Measurements from ENCODE around the gene OR5B17. TPM values are rescaled to one million over a fixed set of nuclear protein-coding genes. Genes with fewer than 3 reads are reported as not detected.
"Not testable (repeated sequence)": the region's sequence is repeated elsewhere in the genome, so short reads cannot be mapped to it uniquely, and the experiment has no call there.

Gene OR5B17
- polyA plus RNA-seq (2012; ENCODE audit: insufficient read depth, insufficient read length) = not detected

DNA sequence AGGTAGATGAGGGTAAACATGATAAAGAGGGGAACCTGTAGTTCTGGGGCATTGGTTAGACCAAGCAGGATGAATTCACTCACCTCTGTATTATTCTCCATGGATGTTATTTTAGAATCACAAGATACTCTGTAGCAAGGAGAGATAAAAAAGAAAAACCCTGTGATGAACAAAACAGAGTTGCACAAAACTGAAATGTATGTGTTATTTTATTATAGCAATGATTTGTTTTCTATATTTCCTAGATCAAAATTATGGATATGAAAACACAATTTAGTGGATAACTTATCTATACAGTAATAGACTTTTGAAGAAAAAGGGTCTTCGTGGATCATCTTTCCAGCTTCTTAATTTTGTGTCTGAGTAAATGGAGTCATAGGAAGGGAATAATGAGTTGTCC is at the start of gene OR5B17:
TSS of gene OR5B17 (minus strand) at position 101 of the 400 bp plus-strand sequence. CDS start at position 101, 0 bp downstream.
- H3K4me3 ChIP-seq (ENCODE audit: low read length) = no peak within 1 kb of the TSS
- no peak for DNase-seq (ENCODE audit: low read depth, low spot score)

DNA sequence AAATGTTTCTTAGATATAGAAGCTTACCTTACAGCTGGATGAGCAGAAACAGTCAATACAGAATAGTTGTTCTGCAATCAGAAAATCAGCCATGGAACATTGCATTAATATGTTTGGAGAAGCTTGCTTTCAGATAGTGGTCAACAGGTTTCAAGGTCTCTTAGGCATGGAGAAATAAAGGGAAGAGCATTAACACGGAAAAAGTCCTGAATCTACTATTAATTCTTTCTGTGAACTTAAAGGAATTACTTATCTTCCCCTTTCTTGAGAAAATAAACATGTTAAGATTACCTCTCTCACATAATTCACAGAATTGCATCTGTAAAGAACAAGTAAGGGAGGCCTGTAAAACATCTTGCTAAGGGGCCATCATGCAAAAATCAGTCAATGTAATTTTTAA is 47.9 kb upstream of the OR5B17 start, which contains the start of gene OR5B3:
TSS of gene OR5B3 (minus strand) at position 101 of the 400 bp plus-strand sequence. CDS start 3,465 bp downstream, outside the sequence.
- DNase-seq (ENCODE audit: low read depth, low spot score) = no peak

DNA sequence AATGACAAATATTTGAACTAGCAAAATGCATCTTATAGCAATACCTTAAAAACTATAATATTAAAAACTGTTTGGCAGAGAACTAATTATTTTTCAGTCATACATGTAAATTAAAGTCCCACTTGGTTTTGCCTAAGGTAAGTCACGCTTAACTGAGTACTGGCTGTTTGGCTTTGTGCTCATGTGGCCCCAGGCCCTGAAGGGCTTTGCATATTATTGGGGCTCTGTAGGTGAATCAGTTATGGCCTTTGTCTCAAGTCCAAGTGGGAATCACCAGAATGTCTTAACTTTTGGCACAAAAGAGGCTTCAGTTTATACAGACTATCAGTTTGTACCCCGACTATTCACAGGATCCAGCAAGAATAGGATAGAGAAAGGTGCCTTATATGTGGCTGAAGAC is 40.8 kb upstream of the OR5B17 start:
- not testable (repeated sequence) for H3K4me3 ChIP-seq (ENCODE audit: low read length); DNase-seq (ENCODE audit: low read depth, low spot score)

More for the DNA sequence above, 47.9 kb upstream of the OR5B17 start, which contains the start of gene OR5B3:
- H3K4me3 ChIP-seq (ENCODE audit: low read length) = no peak within 1 kb of the TSS

DNA sequence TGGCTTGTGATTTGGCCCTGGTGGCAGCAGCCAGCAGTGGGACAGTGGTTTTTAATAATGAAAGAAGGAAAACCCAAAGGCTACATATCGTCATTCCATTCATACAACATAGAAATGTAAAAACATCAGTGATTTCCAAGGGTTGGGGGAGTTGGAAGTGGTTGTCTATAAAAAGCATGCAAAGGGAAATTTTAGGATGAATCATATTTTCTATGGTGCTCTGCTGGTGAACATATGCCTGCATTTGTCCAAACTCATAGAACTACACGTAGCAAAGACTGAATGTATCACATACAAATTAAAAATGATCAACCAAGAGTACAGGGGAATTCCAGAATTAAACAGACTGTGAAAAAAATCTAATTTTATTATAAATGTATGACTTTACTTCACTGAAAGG is 36.7 kb upstream of the OR5B17 start:
- DNase-seq (ENCODE audit: low read depth, low spot score) = no peak
- H3K4me3 ChIP-seq (ENCODE audit: low read length) = no peak overlapping the region

DNA sequence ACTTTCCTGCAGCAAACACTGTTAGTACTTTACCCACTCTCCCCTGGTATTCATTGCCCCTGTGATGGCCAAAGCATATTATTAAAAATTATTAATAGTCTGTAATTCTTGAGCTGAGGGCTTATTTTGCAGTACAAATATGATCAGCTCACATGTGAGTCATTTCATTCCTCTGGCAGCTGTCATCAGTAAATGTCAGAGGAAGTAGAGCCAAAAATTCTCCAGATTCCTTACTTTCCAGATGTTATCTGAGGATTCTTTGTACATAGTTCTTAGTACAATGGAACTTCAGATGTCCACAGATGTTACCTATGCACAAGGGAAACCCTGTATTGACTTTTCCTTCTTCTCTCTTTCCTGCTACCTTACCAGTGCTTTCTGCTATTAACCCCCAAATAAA is 35.3 kb upstream of the OR5B17 start:
- DNase-seq (ENCODE audit: low read depth, low spot score) = no peak
- no peak overlapping the region for H3K4me3 ChIP-seq (ENCODE audit: low read length)

DNA sequence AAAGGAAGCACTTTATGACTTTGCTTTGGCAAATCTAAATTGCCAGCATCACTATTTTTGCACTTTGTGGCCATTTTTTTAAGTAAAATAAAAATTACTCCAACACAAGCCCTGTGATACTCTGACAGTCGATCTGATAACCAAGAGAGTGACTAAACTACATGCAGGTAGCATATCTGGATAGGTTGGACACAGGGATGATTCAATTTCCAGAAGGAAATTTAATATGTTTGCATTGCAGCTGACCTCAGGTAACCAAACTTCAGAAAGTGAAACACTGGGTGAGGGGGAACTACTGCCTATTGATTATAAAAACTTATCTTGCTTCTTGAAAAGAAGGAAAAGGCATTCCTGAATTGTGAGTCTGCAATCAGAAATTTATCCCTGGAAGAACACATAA is 33.9 kb upstream of the OR5B17 start:
- H3K4me3 ChIP-seq (ENCODE audit: low read length) = no peak overlapping the region
- DNase-seq (ENCODE audit: low read depth, low spot score) = no peak

DNA sequence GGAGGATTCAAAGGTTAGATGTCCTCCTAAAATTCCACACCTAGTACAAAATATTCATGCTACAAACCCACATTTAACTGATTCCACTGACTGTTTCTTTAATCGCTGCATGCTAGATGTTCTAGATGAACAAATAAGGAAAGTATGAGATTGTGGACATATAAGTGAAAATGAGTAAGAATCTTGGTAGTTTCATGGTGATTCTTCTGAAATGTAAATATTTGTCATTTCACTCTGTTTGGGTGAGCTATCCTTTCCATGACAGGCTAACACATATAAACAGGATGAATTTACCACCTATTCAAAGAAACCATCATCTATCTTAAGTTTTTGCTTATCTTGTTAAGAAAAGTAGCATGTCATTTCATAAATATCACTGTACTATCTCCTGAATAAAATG is 33.0 kb upstream of the OR5B17 start:
- no peak overlapping the region for H3K4me3 ChIP-seq (ENCODE audit: low read length)

DNA sequence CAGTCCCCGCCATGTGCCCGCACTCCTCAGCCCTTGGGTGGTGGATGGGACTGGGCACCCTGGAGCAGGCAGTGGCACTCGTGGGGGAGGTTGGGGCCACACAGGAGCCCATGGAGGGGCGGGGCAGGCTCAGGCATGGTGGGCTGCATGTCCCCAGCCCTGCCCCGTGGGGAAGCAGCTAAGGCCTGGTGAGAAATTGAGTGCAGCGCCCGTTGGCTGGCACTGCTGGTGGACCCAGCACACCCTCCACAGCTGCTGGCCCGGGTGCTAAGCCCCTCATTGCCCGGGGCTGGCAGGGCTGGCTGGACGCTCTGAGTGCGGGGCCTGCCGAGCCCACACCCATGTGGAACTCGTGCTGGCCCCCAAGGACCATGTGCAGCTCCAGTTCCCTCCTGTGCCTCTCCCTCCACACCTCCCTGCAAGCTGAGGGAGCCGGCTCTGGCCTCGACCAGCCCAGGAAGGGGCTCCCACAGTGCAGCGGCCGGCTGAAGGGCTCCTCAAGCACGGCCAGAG is 31.7 kb upstream of the OR5B17 start:
- H3K4me3 ChIP-seq (ENCODE audit: low read length) = no peak overlapping the region
- DNase-seq (ENCODE audit: low read depth, low spot score) = no peak

More for the DNA sequence above, 33.0 kb upstream of the OR5B17 start:
- DNase-seq (ENCODE audit: low read depth, low spot score) = no peak

DNA sequence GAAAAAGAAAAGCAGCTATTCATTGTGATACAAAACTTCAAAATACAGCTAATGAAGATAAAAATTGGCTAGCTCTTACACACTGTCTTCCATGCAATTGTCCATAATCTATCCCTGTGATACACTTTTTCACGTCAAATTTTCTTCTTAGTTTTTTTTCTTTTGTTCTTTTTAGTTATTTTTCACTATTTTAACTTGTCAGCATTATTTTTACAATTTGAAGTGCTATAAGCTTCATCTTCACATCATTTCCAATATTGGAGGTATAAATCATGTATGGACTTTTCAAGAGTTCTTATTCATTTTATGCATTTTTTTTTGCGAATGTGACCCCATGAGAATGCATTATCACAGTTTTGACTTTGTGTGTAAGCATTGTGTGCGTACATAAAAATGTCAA is 4.1 kb downstream of the OR5B17 start:
- no peak for DNase-seq (ENCODE audit: low read depth, low spot score)
- no peak overlapping the region for H3K4me3 ChIP-seq (ENCODE audit: low read length)

DNA sequence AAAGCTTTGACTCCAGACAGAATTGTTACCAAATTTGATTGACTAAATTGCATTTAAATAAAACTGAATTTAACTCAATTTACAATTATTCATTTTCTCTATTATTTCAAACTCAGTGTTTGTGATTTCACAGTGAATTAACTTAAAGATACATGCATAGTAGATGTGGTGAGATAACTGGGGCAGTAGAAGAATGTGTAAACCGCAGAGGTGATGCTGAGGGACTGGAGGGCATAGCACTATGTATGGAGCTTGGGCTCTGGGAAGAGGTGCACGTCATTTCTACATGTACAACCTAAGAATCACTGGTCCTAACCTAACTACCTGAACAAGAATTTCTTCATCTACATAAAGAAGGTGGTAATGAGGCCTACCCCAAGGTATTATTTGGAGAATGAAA is 13.7 kb downstream of the OR5B17 start:
- no peak overlapping the region for H3K4me3 ChIP-seq (ENCODE audit: low read length)
- no peak for DNase-seq (ENCODE audit: low read depth, low spot score)

DNA sequence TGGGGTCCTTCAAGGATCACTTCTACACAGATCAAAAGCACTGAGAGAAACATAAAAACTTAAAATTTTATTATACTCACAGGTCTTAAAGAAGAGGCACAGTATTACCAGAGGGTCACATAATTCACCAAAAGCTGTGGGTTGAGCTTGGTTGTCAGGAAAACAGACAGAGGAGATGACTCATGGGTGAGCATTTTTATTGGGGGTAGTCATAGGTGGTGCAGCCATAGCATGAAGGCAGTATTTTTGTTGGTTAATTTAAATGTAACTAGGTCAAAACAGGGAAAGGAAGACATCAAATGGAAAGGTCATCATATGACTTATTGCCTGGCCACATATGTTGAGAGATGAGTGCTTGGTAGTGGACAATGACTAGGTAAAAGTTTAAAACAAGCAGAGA is 24.2 kb downstream of the OR5B17 start:
- DNase-seq (ENCODE audit: low read depth, low spot score) = no peak

DNA sequence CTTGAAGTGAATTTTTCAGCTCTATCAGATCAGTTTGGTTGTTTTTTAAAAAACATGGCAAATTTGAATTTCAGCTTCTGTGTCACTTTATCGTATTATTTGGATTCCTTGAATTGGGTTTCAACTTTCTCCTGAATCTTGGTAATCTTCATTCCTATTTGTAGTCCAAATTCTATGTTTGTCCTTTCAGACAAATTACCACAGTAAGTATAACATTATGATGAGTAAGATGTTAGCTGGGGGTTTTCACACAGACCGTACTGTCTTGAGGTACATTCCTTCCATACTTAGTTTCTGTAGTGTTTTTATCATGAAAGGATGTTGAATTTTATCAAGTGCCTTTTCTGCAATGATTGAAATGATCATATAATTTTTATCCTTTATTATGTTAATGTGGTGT is 28.0 kb downstream of the OR5B17 start:
- no peak overlapping the region for H3K4me3 ChIP-seq (ENCODE audit: low read length)
- DNase-seq (ENCODE audit: low read depth, low spot score) = no peak

More for the DNA sequence above, 24.2 kb downstream of the OR5B17 start:
- no peak overlapping the region for H3K4me3 ChIP-seq (ENCODE audit: low read length)

DNA sequence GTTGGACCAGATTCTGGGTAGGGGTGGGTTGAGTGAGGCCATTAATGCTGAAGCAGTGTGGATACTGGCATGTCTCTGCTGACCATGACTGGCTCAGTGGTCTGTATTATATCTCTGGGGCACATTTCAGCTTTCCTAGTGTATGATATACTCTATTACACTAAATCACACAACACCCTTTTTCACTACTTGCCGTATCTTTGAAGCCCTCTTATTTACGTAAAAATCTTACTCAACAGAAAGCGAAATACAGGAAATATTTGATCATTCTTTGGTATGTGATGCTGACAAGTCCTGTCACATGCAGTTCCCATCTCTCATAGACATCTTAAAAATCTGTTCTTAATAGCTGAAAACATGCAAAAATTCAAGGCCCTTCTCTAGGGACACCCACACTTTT is 40.3 kb downstream of the OR5B17 start:
- H3K4me3 ChIP-seq (ENCODE audit: low read length) = no peak overlapping the region
- no peak for DNase-seq (ENCODE audit: low read depth, low spot score)

DNA sequence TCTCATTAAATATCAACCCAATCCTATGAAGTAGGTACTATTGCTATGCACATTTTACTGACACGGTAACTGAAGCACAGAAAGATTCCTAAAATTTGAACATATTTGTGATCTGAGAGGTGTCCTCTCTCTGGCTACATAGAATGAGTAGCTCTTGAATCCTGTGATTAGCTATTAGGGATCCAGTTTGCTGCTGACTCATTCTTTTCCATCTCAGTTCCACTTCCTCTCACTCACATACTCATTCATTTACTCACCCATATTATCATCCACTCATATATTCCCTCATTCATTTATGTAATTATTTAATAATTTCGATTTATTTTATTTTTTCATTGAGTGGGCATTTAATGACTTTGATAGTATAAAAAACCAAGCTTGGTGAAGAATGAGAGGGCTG is 42.7 kb downstream of the OR5B17 start:
- H3K4me3 ChIP-seq (ENCODE audit: low read length) = no peak overlapping the region
- DNase-seq (ENCODE audit: low read depth, low spot score) = no peak
